ENCODE results near the gene TTLL11.
"Not testable (repeated sequence)": the region's sequence is repeated elsewhere in the genome, so short reads cannot be mapped to it uniquely, and the experiment has no call there.

The TTLL11 gene

DNA sequence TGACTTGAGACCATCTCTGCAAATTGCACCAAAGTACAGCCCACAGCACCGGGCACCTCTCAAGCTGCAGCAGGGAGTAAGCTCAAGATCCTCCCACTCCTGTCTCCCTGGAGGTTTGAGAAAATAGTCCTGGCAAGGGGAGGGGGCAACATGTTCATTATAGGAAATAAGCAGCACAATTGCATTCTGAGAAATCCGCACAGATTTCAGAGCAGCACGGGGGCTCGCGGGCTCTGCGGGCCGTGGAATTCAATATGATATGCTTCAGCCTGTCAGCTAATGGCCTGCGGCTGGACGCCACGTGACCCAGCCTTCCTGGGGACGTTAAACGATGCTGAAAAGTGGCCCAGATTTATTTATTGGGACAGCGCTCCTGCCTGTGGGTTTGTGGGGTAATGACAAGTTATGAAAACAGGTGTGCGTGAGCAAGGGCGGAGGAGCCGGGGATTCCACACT, 285.3 kb downstream of the TTLL11 start:
- no peak for DNase-seq

DNA sequence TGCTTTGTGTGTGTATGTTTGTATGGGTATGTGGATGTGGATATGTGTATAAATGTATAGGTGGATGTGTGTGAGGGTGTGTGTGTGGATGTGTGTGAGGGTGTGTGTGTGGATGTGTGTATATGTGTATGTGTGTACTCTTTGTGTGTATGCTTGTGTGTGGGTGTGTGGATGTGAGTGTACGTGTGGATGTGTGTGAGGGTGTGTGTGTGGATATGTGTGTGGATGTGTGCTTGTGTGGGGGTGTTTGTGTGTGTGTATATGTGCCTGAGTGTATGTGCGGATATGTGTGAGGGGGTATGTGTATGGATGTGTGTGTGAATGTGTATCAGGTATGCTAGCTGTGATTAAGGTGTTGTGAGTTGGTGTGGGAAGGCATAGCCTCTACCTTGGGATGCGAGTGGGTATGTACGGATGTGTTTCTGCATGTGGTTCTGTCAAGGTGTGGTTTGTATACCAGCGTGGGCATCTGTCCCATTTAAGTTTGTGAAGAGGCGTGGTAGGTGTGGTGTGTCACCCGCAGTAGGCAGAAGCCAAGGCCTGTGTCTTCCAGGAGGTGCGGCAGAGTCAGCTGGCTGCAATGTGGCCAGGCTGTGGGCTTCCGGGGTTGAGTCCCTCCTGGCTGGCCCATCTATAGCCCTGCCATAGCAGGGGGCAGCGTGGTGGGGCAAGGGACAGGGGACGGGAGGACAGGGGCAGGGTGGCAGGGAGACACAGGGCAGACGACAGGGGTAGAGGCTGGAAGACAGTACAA, 285.9 kb downstream of the TTLL11 start:
- DNase-seq: no peak

DNA sequence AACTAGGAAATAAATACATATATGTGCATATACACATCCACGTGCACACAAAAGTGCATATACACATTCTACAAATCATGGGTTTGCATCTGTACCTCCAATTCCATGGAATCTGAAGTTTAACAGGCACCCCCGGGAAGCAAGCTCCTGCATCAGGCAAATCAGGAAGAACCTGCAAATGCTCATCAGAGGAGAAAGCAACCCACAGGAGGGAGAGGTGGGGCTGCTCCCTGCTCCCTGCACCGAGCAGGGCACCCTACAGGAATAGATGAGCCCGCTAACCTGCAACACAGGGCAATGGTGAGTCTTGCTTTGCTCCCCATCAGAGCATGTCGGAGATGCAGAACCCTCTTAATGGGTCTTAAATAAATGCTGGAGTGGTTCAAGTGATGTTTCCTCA, 290.4 kb downstream of the TTLL11 start:
- DNase-seq: no peak

DNA sequence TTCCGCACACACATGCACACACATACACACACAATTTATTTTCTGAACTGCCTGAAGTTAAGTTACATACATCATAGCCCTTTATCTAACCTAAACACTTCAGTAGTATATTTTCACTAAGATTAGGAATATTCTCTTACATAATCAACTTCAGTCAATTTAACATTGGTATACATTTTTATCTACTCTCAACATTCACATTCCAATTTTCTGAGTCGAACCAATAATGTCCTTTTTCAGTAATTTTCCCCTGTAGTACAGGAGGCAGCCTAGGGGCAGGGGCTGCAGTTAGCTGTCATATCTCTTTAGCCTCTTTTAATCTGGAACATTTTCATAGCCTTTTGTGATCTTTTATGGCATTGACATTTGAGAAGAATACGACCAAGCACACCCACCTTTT, 291.5 kb downstream of the TTLL11 start:
- DNase-seq: no peak

DNA sequence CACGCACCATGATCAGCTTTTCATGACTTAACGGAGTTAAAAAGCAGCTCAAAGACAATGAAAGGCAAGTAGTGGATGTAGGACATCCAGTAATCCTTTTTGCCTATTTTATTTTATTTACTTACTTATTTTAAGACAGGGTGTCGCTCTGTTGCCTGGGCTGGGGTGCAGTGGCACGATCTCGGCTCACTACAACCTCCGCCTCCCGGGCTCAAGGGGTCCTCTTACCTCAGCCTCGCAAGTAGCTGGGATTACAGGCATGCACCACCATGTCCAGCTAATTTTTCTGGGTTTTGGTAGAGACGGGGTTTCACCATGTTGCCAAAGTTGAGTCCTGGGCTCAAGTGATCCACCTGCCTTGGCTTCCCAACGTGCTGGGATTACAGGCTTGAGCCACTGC, 292.7 kb downstream of the TTLL11 start:
- no peak for DNase-seq

DNA sequence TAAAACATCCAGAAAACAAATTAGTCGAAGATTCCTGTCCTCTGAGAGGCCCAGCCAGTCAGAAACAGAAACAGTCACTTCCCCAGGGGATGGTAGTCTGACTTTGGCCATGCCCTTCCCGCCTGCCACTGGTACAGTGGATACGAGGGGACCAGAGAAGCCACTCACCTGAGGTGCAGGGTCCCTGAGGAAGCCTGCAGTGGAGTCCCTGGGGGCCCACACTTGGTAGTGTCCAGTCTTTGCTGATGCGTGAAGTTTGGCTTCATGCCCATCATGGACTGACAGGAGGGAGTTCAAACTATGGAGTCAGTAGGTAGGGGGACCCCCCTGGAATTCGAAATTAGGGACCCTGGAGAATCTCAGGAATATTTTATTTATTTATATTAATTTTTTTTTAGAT, 294.2 kb downstream of the TTLL11 start:
- no peak for DNase-seq

DNA sequence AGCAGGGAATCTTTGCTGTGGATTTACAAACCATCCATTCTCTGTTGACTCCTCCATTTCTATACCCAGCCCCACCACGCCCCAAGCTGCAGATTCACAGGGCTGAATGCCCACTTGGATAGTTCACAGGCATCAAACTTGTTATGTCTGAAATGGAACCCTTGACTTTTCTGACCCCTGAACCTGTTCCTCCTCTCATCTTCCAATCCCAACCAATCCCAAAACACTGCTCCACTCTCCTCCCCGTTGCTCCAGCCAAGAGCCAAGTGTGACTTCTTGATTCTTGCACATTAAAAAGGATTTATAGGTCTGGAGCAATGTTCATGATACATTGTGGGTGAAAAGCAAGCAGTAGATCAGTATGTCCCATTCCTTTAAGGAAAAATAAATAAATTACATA, 296.0 kb downstream of the TTLL11 start:
- no peak for DNase-seq

DNA sequence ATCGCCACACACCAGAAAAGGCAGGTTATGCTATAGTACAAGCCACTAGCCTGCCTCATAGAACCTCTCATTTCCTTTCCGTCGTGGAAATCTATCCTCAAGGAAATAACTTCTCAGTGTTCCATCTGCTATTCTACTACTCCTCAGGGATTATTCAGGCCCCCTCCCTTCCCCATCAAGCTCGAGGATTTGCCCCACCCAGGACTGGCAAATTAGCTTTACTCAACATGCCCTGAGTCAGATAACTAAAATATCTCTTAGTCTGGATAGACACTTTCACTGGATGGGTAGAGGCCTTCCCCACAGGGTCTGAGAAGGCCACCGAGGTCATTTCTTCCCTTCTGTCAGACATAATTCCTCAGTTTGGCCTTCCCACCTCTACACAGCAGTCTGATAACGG, 298.8 kb downstream of the TTLL11 start:
- DNase-seq: not testable (repeated sequence)

DNA sequence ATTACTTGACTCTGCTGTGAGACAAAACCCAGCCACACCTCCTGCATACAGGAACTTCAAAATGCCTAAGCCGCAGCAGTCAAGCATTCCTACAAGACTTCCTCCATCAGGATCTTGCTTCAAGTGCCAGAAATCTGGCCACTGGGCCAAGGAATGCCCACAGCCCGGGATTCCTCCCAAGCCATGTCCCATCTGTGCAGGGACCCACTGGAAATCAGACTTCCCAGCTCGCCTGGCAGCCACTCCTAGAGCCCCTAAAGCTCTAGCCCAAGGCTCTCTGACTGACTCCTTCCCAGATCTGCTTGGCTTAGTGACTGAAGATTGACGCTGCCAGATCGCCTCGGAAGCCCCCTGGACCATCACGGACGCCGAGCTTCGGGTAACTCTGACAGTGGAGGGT, 300.6 kb downstream of the TTLL11 start:
- DNase-seq: not testable (repeated sequence)

DNA sequence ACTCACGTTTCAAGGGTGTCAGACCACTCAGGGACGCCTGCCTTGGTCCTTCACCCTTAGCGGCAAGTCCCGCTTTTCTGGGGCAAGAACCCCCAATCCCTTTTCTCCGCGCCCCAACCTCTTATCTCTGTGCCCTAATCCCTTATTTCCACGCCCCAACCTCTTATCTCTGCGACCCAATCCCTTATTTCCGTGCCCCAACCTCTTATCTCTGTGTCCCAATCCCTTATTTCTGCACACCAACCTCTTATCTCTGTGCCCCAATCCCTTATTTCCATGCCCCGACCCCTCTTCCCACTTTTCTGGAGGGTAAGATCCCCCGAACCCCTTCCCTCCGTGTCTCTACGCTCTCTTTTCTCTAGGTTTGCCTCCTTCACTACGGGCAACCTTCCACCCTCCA, 302.3 kb downstream of the TTLL11 start:
- no peak for DNase-seq

DNA sequence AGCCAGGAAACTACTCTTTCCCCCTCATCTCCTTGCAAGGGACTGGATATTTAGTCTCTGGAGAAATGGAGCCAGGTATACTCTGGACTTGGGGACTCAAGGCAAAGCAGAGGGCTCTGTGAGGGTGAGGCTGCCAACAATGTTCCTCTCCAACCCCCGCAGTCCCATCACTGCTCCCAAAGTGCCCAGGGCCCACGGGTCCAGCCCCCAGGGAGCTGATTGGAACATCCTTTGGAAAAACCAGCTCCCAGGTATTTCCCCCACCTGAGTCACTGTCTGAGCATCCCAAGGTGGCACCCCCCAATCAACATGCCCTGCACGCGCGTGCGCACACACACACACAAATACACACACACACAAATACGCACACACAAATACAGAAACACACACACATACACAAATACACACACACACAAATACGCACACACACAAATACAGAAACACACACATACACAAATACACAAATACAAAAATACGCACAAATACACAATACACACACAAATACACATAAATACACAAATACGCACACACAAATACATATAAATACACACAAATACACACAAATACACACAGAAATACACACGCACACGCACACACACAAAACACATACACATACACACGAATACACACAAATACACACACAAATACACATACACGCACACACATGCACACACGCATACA, 304.3 kb downstream of the TTLL11 start:
- DNase-seq: no peak

DNA sequence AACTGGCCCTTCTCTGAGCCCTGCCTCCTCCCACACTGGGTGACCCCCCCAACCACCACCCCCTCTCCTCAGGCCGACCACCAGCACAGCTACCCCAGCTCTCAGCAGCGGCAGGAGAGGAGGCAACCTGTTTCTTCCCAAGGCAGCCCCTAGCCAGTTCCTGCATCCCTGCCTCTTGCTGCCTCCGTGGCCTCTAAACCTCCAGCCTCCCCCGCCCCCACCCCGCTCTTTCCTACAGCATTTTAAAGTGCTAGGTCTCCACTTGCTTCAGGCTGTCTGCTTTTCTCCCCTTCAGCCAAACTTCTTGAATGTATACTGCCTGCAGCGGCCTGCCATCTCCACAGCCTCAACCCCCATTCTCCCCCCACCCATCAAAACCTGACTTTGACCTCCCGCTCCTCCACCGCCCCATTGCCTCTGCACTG, 306.1 kb downstream of the TTLL11 start:
- no peak for DNase-seq

DNA sequence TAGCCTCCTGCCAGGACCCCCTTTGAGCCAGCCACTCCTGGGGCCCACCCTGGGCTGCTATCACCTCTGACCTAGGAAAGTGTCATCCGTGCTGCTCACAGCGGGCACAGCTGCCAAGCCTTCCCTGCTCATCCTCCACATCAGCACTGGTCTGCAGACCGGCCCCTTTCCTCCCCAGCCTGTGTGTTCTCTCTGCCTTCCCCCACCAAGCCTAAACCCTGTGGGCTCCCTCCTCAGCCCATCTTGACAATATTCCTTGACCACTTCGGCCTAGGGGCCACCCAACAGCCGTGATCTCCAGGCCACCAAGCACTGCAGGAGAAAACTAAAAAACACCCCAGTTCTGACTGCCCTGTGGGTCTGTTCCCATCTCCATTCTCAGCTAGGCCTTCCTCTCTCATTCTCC, 306.6 kb downstream of the TTLL11 start:
- no peak for DNase-seq

DNA sequence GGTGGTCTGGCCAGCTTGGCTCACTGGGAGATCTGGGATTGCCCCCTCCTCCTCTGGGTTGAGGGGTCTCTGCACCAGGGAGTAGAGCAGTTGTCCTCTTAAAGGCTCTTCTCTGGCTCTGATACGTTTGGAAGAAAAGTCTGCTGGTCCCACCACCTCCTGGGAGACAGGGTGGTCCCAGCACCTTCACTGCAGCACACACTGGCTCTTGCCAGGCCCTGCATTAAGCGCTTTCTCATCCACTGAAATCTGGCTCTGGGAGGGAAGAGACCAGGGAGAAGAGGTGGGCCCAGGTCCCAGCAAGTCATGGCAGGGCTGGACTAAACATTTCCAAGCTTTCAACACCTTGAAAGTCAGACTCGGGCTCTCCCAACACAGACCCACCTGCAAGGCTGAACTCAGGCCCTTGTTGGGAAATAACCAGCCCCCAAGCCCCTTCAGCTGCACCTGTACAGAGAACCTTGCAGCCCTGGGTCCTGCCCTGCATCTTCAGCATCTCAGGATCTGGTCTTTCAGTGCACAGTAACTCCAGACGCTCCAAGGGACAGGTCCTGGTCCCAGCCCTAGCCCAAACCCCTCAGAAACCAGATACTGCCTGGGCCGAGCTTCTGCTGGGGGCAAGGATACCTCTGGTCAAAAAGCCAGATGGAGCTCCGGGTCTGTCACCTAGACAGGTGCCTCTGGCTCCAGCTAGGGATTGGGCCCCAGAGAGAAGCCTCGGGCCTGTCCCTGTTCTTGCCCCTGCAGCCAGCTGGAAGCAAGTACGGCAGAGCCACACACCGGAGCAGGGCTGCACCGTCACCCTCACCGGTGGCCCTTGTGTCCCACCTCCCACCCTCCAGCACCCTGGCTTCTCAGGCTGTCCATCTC, 307.2 kb downstream of the TTLL11 start:
- DNase-seq: no peak

DNA sequence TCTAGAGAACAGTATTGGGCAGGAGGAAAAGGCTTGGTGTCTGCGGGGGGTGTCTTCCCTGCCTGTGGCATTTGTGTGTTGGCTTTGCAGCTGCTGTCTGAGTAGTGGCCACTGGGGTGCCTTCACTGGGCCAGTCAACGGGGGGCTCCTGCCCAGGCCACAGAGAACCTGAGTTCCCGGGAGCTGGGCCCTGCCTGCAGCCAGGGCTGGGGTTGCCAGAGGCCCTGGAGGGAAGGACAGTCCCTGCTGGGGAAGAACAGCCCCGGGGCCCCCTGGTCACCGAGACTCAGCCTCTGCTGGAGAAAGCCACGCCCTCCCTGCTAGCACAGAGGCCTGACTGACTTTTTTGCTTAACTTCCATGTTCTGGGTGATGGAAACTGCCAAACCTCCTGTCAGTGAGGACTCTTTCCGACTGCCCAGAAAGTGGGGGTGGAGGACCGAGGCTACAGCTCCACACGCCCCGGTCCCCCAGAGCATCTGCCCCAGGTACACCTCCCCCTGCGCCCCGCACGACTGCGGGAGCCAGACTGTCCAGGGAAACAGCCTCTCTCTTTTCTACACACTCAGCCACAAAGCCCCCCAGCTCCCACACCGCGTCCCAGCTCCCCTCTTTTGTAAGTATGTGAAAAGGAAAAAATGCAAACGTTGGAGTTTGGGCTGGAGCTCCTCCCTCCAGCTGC, 308.2 kb downstream of the TTLL11 start:
- no peak for DNase-seq

DNA sequence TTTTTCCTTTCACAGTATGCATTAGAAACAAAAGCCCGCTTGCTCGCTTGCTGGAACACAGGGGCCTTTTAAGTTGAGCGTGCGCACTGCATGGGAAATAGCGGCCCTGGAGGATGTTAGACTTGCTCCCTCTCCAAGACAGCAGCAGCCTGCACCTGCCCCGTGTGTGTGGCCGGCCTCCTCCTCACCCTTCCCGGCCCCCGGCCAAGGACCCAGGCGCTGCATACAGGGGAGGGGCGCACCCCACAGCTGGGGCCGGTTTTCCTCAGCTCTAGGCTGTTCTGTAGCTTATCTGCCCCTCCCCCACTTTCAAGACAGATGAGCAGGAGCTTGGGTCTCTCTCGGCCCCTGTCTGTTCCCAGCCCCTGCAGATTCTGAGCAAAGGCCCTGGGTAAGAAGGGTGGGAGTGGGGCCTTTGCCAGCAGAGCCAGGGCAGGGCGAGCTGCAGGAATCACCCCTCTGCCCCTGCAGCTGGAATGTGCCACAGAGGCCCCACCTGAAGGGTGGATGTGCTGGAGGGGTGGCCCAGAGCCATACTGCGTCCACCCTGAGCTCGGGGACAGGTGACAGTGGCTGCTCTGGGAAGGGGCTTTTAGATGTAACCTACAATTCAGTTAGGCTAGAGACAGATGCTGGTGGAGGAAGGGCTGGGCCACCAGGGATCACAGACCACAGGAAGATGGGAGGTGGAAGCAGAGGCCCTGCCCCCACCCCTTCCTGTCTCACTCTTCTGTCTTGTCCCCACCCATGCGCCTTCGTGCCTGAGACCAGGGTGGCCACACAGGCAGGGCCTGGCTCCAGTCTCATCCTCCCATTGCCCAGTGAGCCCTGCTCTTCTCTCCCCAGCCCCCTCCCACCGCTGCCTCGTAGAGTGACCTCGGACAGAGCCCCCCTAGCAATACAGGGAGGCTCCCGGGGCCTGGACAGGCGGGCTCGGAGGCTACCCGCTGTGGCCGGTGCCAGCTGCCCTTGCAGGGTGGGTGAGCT, 309.3 kb downstream of the TTLL11 start:
- no peak for DNase-seq

DNA sequence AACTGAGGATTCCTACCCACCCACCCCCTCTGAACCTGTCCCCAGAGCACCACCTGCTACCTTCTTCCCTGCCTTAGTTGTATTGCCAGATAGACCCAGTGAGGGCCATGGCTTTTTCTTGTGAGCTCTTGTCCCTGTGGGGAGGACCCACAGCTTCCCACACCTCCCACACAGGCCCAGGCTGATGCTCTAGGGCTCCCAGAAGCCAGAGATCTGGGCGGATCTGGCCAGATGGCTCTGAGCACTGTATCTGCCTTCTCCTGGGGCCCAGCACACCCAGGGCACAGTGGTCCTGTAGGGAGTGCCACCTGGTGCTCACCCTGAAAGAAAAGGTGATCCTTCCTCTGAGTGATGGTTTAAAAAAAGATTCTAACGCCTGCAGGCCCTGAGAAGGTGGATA, 310.0 kb downstream of the TTLL11 start:
- DNase-seq: no peak

DNA sequence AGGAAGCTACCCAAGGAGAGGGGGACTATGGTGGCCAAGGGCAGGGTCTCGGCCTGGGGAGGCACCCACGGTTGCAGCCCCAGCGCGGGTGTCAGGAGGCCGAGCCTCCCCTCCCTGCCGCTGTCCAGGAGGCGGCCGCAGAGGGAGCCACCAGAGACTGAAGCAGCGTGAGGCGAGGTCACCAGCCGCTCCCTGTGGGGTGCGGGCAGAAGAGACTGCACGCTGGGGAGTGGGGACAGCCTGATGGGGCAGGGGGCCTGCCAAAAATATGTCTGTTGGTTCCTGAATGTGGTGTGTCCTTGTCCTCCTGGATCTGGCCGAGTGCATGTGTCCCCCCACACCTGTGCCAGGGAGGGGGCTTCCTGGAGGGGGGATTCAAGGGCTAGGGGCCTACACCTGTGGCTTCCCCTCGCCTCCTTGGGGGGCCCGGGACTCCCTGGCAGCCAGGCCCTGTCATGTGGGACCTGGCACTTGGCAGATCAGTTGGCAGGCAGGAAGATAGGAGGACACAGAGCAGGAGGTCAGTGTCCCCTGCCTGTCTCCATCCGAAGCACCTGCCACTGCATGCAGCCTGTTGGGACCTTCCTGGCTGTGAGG, 310.5 kb downstream of the TTLL11 start:
- DNase-seq: no peak

DNA sequence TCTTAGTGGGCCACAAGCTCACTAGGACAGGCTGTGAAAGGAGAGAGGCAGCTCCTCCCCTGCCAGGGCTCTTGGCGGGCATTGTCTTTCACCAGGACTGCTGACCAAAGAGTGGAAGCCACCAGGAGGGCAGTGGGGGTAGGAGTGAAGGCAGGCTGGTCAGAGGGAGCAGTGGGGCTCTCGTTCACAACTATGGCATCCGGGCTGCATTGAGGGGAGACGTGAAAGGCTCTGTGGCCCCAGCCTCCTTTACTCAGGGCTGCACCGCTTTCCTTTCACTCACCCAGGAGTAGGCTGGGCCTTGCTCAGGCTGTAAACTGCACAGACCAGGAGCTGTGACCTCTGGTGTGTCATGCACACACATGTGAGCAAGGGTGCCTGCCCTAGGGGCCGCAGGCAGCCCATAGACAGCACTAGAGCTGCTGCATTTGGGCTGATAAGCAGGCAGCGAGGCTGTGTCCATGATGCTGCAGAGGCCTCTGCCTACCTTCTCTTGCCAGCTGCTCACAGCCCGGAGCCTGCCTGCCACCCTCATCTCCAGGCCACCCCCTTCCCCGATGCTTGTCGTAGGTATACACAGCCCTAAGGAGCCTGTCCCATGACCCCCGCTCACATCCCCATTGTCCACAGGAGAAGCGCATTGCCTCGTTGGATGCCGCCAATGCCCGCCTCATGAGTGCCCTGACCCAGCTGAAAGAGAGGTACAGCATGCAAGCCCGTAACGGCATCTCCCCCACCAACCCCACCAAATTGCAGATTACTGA, 311.2 kb downstream of the TTLL11 start:
- DNase-seq: no peak

DNA sequence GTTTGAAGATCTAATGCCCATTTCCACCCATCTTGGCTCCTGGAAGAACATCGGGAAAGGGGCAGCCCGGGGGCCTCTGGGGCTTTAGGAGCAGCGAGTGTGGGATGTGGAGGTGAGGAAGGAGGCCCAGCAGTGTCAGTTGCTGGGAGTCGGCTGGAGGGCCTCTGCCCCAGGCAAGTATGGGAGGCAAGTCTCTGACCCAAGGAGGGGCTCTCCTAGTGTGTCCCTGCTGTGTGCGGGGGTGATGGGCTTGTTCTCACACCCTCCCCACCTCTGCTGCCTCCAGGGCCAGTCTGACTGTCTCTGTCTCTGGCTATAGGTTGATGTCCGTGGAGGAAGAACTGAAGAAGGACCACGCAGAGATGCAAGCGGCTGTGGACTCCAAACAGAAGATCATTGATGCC, 312.0 kb downstream of the TTLL11 start:
- no peak for DNase-seq

Data from CD4-positive, alpha-beta T cell treated with Interferon alpha-2 for 1 hour (primary cell).